GM23248 (cell line): ENCODE results near the gene CCDC197. TPM values are rescaled to one million over a fixed set of nuclear protein-coding genes. Genes with fewer than 3 reads are reported as not detected.

Source experiments
- DNase-seq: peaks from one replicate; pipeline ENCODE4 v3.0.0-alpha.2; 2015
- H2AFZ ChIP-seq: fragments of 200-600 bp; sonication (generic); 2 replicates; pipeline ENCODE4 v1.6.1; 2016; ENCODE audit warnings: antibody characterized with exemption
- H3F3A ChIP-seq: fragments of 200-600 bp; sonication (generic); 2 replicates; pipeline ENCODE4 v1.6.1; 2016; ENCODE audit warnings: mild to moderate bottlenecking, antibody characterized with exemption, mixed run types; ENCODE audit not compliant: insufficient read depth
- H3K27ac ChIP-seq: fragments of 200-600 bp; sonication (generic); 2 replicates; pipeline ENCODE4 v1.5.1; 2016; ENCODE audit warnings: mild to moderate bottlenecking
- H3K27me3 ChIP-seq: fragments of 200-600 bp; sonication (generic); replicated peaks from 2 replicates; pipeline ENCODE4 v1.6.1; 2016; ENCODE audit warnings: mild to moderate bottlenecking; ENCODE audit not compliant: insufficient read depth
- H3K36me3 ChIP-seq: fragments of 200-600 bp; sonication (generic); 2 replicates; pipeline ENCODE4 v1.6.1; 2016; ENCODE audit warnings: low read depth, mild to moderate bottlenecking
- H3K4me1 ChIP-seq: fragments of 200-600 bp; sonication (generic); 2 replicates; pipeline ENCODE4 v1.6.1; 2016; ENCODE audit warnings: mild to moderate bottlenecking; ENCODE audit not compliant: insufficient read depth
- H3K4me2 ChIP-seq: fragments of 200-600 bp; sonication (generic); one replicate; pipeline ENCODE4 v1.6.1; 2016; ENCODE audit warnings: mild to moderate bottlenecking; ENCODE audit not compliant: unreplicated experiment
- H3K4me3 ChIP-seq: fragments of 200-600 bp; sonication (generic); 2 replicates; pipeline ENCODE4 v1.5.1; 2016; ENCODE audit warnings: mild to moderate bottlenecking
- H3K79me2 ChIP-seq: fragments of 200-600 bp; sonication (generic); 2 replicates; pipeline ENCODE4 v1.6.1; 2016; ENCODE audit warnings: mild to moderate bottlenecking; ENCODE audit not compliant: insufficient read depth
- H3K9ac ChIP-seq: fragments of 200-600 bp; sonication (generic); 2 replicates; pipeline ENCODE4 v1.6.1; 2016; ENCODE audit warnings: mild to moderate bottlenecking
- H3K9me2 ChIP-seq: fragments of 200-600 bp; sonication (generic); 2 replicates; pipeline ENCODE4 v1.6.1; 2016; ENCODE audit warnings: mixed run types, mild to moderate bottlenecking, moderate library complexity; ENCODE audit not compliant: insufficient read depth
- H3K9me3 ChIP-seq: fragments of 200-600 bp; sonication (generic); one replicate; pipeline ENCODE4 v1.6.1; 2017; ENCODE audit warnings: low read depth
- H4K20me1 ChIP-seq: fragments of 200-600 bp; sonication (generic); 2 replicates; pipeline ENCODE4 v1.6.0; 2016; ENCODE audit not compliant: insufficient read depth
- EZH2 ChIP-seq: fragments of 200-600 bp; sonication (generic); IDR thresholded peaks from 2 replicates; pipeline ENCODE4 v1.6.1; 2018; ENCODE audit warnings: antibody characterized with exemption, mild to moderate bottlenecking; ENCODE audit not compliant: insufficient read depth, poor library complexity, severe bottlenecking
- EZH2phosphoT487 ChIP-seq: fragments of 200-600 bp; sonication (generic); IDR thresholded peaks from 2 replicates; pipeline ENCODE4 v1.6.1; 2018; ENCODE audit warnings: antibody characterized with exemption, moderate library complexity, mild to moderate bottlenecking, low read depth; ENCODE audit not compliant: insufficient read depth
- WGBS, 2 experiments: methylation state at CpG; one replicate each; pipeline ENCODE4 v1.1.6; 2015 to 2017; ENCODE audit warnings: low lambda C conversion rate in 2 of 2, low coverage in 1 of 2; ENCODE audit errors: missing lambda C conversion rate in 2 of 2; 5-methylcytosine and 5-hydroxymethylcytosine counted together
- in situ Hi-C: fragments of 300-500 bp; cut with MboI; formaldehyde crosslinking; loops from 2 replicates; pipeline ENCODE4 v1.15.0; 2020
- polyA plus RNA-seq: library from polyadenylated mRNA; unstranded; fragments of >200 nt; fragmentation: Nextera tagmentation; extraction: Ambion mirVana; gene quantifications from 2 replicates; pipeline ENCODE4 v1.2.1, GENCODE V29; 2016
- total RNA-seq: library from RNA; depleted of rRNA; stranded (reverse); fragments of >200 nt; shearing (Covaris generic); gene quantifications from 2 replicates; pipeline ENCODE4 v1.2.3, GENCODE V29; 2014

The CCDC197 gene
- total and polyA plus RNA-seq, 2 experiments from 2014 or later: not detected

GRCh38 chr14:93997916-93998870 is 1.1 kb downstream of the CCDC197 start:
- Histone ChIP-seq H3K27ac (no peak overlapping the region), H2AFZ (no peak overlapping the region), H4K20me1 (no peaks in the 10 kb centered on the region), H3K36me3 (no peaks in the 10 kb centered on the region), H3K4me3 (no peak overlapping the region), H3K4me2 (no peak overlapping the region), H3K79me2 (no peaks in the 10 kb centered on the region), H3K9ac (no peak overlapping the region), H3K9me3 (no peaks in the 10 kb centered on the region), H3K27me3 (no peaks in the 10 kb centered on the region; the same call in 1 of the 2 replicates), H3K9me2 (no peaks in the 10 kb centered on the region), H3F3A (peaks cover 8% of the 10 kb centered on the region; the same call in 1 of the 2 replicates), H3K4me1 (peaks cover 13% of the 10 kb centered on the region)
- DNase-seq: no peak
- in situ Hi-C loops: no loop called here
- TF ChIP-seq EZH2 (no peak), EZH2phosphoT487 (no peak)
- 89 to 92% methylated on average over 14 to 17 of the region's 17 CpGs for WGBS, 2 experiments

- H3K9me2 ChIP-seq: no peaks in the 10 kb centered on the region
- H4K20me1 ChIP-seq: no peaks in the 10 kb centered on the region
- 93 to 96% methylated on average over 7 of the region's 7 CpGs for WGBS, 2 experiments
- TF ChIP-seq EZH2phosphoT487: no peak
- no peak for TF ChIP-seq EZH2
- no peaks in the 10 kb centered on the region for H3K79me2 ChIP-seq
- no peaks in the 10 kb centered on the region for H3K36me3 ChIP-seq
- no peak overlapping the region for H2AFZ ChIP-seq
- H3K4me2 ChIP-seq: no peak overlapping the region
- no peak overlapping the region for H3K4me3 ChIP-seq
- H3K9ac ChIP-seq: no peak overlapping the region
- in situ Hi-C loops: no loop called here
- no peaks in the 10 kb centered on the region for H3K9me3 ChIP-seq
- no peak overlapping the region for H3K27ac ChIP-seq
- peaks cover 13% of the 10 kb centered on the region for H3K4me1 ChIP-seq
- H3K27me3 ChIP-seq: peaks cover 5% of the 10 kb centered on the region; the same call in 1 of the 2 replicates
- DNase-seq: no peak
- H3F3A ChIP-seq: peaks cover 8% of the 10 kb centered on the region; the same call in 1 of the 2 replicates
Measured at GRCh38 chr14:93998871-93999403, 1.8 kb downstream of the CCDC197 start.

GRCh38 chr14:93999573-93999972 is 2.5 kb downstream of the CCDC197 start:
- Histone ChIP-seq H3K4me3 (no peak overlapping the region), H2AFZ (no peak overlapping the region), H3K4me2 (no peak overlapping the region), H3K79me2 (no peaks in the 10 kb centered on the region), H3K36me3 (no peaks in the 10 kb centered on the region), H3K9ac (no peak overlapping the region), H3K27ac (no peak overlapping the region), H3K4me1 (peaks cover 11% of the 10 kb centered on the region), H3F3A (peaks cover 8% of the 10 kb centered on the region; the same call in 1 of the 2 replicates), H3K9me2 (no peaks in the 10 kb centered on the region), H4K20me1 (no peaks in the 10 kb centered on the region), H3K27me3 (peaks cover 5% of the 10 kb centered on the region; the same call in 1 of the 2 replicates), H3K9me3 (no peaks in the 10 kb centered on the region)
- 70 to 75% methylated on average over 8 of the region's 8 CpGs for WGBS, 2 experiments
- in situ Hi-C loops: no loop called here
- no peak for TF ChIP-seq EZH2
- no peak for TF ChIP-seq EZH2phosphoT487
- no peak for DNase-seq

- peaks cover 10% of the 10 kb centered on the region; the same call in 1 of the 2 replicates for H3K27me3 ChIP-seq
- TF ChIP-seq EZH2 (no peak), EZH2phosphoT487 (no peak)
- H3K9me2 ChIP-seq: no peaks in the 10 kb centered on the region
- peaks cover 6% of the 10 kb centered on the region for H3K4me1 ChIP-seq
- H3K27ac ChIP-seq: no peak overlapping the region
- H3K9me3 ChIP-seq: no peaks in the 10 kb centered on the region
- in situ Hi-C loops: loop anchor here (5.0 kb wide), 1 partner anchor 58 kb away; no protein-coding TSS in a partner anchor
- H3K36me3 ChIP-seq: no peaks in the 10 kb centered on the region
- H3K9ac ChIP-seq: no peak overlapping the region
- H3K4me3 ChIP-seq: no peak overlapping the region
- no peak overlapping the region for H3K4me2 ChIP-seq
- 87 to 92% methylated on average over 6 of the region's 6 CpGs for WGBS, 2 experiments
- no peak overlapping the region for H2AFZ ChIP-seq
- no peak for DNase-seq
- H3F3A ChIP-seq: peaks cover 8% of the 10 kb centered on the region; the same call in 1 of the 2 replicates
- no peaks in the 10 kb centered on the region for H4K20me1 ChIP-seq
- no peaks in the 10 kb centered on the region for H3K79me2 ChIP-seq
Measured at GRCh38 chr14:94000267-94000666, 3.2 kb downstream of the CCDC197 start.
